ENCODE results near the gene METTL25. TPM values are rescaled to one million over a fixed set of nuclear protein-coding genes. Genes with fewer than 3 reads are reported as not detected.

The METTL25 gene, protein sequence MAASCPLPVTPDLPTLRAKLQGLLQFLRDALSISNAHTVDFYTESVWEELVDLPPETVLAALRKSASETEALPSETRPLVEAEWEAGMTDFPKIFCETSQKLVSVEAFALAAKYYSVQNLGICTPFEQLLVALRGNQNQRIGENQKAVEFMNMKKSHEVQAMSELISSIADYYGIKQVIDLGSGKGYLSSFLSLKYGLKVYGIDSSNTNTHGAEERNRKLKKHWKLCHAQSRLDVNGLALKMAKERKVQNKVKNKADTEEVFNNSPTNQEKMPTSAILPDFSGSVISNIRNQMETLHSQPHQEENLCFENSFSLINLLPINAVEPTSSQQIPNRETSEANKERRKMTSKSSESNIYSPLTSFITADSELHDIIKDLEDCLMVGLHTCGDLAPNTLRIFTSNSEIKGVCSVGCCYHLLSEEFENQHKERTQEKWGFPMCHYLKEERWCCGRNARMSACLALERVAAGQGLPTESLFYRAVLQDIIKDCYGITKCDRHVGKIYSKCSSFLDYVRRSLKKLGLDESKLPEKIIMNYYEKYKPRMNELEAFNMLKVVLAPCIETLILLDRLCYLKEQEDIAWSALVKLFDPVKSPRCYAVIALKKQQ
- total RNA-seq = 1 to 10 TPM; 5.0 to 7.1 TPM

DNA sequence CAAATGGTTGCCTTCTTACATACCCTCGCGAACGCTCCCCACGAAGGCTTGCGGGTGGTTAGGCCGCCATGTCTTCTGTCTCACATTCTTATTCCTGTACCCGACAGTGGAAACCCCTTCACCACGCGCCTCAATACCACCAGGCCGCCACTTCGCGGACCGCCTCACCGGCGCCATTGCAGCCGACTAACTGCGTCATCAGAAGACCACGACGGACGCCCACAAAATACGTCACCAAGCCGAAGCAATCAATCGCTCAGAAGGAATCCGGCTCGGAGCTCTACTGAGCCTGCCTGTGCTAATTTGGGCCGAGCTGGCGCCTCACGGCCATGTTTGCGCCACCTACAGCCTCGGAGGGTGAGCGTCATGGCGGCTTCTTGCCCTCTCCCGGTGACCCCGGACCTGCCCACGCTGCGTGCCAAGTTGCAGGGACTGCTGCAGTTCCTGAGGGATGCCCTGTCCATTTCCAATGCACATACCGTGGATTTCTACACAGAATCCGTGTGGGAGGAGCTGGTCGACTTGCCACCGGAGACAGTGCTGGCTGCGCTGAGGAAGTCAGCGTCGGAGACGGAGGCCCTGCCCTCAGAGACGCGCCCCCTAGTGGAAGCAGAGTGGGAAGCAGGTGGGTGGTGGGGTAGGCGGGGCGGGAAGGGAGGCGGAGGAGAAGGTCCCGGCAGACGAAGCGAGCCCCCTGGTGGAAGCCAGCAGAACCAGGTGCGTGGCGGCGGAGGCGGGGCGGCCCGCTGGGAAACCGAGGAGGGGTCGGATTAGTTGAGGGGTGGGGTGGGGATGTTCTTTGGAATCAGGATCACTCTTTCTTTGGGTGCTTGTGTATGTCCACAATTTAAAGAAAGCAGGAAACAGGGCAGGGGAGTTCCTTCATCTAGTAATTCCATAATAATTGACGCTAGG is at the start of gene METTL25, which contains the start of gene CCDC59:
Gene METTL25 (plus strand): TSS at position 330 of the 915 bp plus-strand sequence. CDS start 37 bp downstream, at position 367.
Gene CCDC59 (minus strand): TSS at position 188 of the 915 bp plus-strand sequence. CDS start 11 bp downstream, at position 177.
- H3K4me3 Mint-ChIP-seq = peak within 1 kb of the TSS; percentile 100
- no peaks in the 10 kb centered on the region for H3K9me3 Mint-ChIP-seq (ENCODE audit: low read depth)
- peaks cover 37% of the 10 kb centered on the region for H3K36me3 Mint-ChIP-seq
- H3K27me3 Mint-ChIP-seq = no peaks in the 10 kb centered on the region
- CTCF ChIA-PET = interaction anchor here (0.7 to 2.1 kb wide), 12 partner anchors 8 to 327 kb away, joined by 3 to 7 read pairs (median 4); no protein-coding TSS in a partner anchor
- peaks cover 47% of the 10 kb centered on the region for H3K4me1 Mint-ChIP-seq
- ATAC-seq = peak; percentile 94
- peak; percentile 98 for DNase-seq
- peak within 1 kb of the TSS; percentile 100 for H3K27ac Mint-ChIP-seq

GRCh38 chr12:82314406-82314892 is 43.9 kb upstream of the METTL25 start:
- CTCF ChIA-PET = no interaction called here
- H3K9me3 Mint-ChIP-seq (ENCODE audit: low read depth) = peaks cover 2% of the 10 kb centered on the region
- H3K4me3 Mint-ChIP-seq = no peak overlapping the region
- H3K4me1 Mint-ChIP-seq = no peaks in the 10 kb centered on the region
- H3K27me3 Mint-ChIP-seq = peaks cover 2% of the 10 kb centered on the region
- ATAC-seq = no peak
- no peak for DNase-seq
- H3K36me3 Mint-ChIP-seq = no peaks in the 10 kb centered on the region
- H3K27ac Mint-ChIP-seq = no peak overlapping the region

DNA sequence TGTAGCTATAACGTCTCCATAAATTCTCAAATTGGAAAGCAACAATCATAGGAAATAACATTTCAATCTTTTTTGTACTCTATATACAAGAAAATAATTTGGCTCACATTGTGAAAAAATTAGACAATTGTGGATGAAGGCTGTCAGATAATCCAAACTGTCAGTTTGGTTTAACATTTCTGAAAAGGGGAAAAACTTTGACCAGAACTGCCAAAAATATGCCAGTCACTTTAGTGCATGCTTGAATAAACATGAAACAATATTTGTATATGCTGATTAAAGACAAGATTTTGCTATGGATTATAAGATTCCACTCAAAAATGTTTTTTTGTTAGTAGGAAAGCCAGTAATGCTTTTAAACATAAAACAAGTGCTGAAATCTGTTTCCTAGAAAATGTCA is 39.1 kb upstream of the METTL25 start:
- Mint-ChIP-seq H3K27me3 (peaks cover 2% of the 10 kb centered on the region), H3K36me3 (no peaks in the 10 kb centered on the region), H3K4me3 (no peak overlapping the region), H3K9me3 (ENCODE audit: low read depth) (no peaks in the 10 kb centered on the region), H3K27ac (no peak overlapping the region), H3K4me1 (no peaks in the 10 kb centered on the region)
- CTCF ChIA-PET = no interaction called here
- ATAC-seq (no peak), DNase-seq (no peak)

DNA sequence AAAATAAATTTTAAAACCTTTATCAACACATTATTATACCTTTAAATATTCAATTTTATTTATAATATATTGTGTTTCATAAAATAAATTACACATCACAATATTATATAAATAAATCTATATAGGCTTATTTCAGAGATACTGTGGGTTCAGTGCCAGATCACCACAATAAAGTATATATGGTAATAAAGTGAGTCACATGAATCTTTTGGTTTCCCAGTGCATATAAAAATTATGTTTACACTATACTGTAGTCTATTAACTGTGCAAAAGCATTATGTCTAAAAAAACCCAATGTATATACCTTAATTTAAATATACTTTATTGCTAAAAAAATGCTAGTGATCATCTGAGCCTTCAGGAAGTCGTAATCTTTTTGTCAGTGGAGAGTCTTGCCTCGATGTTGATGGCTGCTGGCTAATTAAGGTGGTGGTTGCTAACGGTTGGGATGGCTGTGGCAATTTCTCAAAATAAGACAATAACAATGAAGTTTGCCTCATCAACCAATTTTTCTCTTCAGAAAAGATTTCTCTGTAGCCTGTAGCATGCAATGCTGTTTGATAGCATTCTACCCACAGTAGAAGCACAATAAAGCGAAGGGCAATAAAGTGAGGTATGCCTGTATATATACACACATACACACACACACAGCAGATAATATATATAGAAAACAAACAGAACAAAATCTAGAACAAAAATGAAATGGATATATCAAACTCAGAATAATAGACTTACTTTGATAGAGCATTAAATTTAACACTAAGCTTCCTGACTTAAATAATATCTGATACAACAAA is 32.6 kb upstream of the METTL25 start:
- no peaks in the 10 kb centered on the region for H3K9me3 Mint-ChIP-seq (ENCODE audit: low read depth)
- ATAC-seq (no peak), DNase-seq (no peak)
- no peak overlapping the region for H3K4me3 Mint-ChIP-seq
- no peaks in the 10 kb centered on the region for H3K36me3 Mint-ChIP-seq
- CTCF ChIA-PET = no interaction called here
- no peaks in the 10 kb centered on the region for H3K27me3 Mint-ChIP-seq
- H3K27ac Mint-ChIP-seq = no peak overlapping the region
- no peaks in the 10 kb centered on the region for H3K4me1 Mint-ChIP-seq

DNA sequence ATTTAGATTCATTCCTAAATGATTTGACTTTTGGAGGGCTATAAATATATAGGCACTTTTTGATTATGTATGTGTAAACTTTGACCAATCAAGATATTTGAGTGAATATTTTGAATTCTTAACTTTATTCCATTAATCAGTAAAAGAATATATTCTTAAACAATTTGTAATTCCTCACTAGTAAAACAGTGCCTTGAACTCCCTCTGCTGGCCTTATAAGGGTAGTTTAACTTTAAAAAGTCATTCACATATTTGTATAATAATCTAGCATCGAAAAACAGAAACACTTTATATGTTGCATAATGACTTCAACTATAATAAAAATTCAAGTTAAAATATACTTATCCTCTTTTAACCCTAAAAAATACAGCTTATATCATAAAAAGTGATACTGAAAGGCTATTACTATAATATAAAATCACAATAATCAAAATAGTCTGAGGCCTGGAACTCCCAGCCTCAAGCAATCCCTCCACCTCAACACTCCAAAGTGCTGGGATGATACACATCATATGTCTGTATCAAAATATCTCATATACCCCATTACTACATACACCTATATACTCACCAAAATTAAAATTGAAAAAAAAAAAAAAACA is 31.3 kb upstream of the METTL25 start:
- Mint-ChIP-seq H3K27ac (no peak overlapping the region), H3K9me3 (ENCODE audit: low read depth) (no peaks in the 10 kb centered on the region), H3K4me3 (no peak overlapping the region), H3K27me3 (no peaks in the 10 kb centered on the region), H3K36me3 (no peaks in the 10 kb centered on the region), H3K4me1 (no peaks in the 10 kb centered on the region)
- ATAC-seq (no peak), DNase-seq (no peak)
- CTCF ChIA-PET = no interaction called here

GRCh38 chr12:82327861-82328260 is 30.5 kb upstream of the METTL25 start:
- no peak for ATAC-seq
- H3K36me3 Mint-ChIP-seq = no peaks in the 10 kb centered on the region
- H3K4me3 Mint-ChIP-seq = no peak overlapping the region
- no peak overlapping the region for H3K27ac Mint-ChIP-seq
- no peaks in the 10 kb centered on the region for H3K27me3 Mint-ChIP-seq
- H3K4me1 Mint-ChIP-seq = no peaks in the 10 kb centered on the region
- no peaks in the 10 kb centered on the region for H3K9me3 Mint-ChIP-seq (ENCODE audit: low read depth)
- no peak for DNase-seq
- CTCF ChIA-PET = no interaction called here

- CTCF ChIA-PET = no interaction called here
- Mint-ChIP-seq H3K4me1 (no peaks in the 10 kb centered on the region), H3K36me3 (no peaks in the 10 kb centered on the region), H3K27me3 (peaks cover 5% of the 10 kb centered on the region), H3K27ac (no peak overlapping the region), H3K9me3 (ENCODE audit: low read depth) (no peaks in the 10 kb centered on the region), H3K4me3 (no peak overlapping the region)
- DNase-seq = no peak
- ATAC-seq = no peak
Measured at GRCh38 chr12:82329508-82329907, 28.8 kb upstream of the METTL25 start.

DNA sequence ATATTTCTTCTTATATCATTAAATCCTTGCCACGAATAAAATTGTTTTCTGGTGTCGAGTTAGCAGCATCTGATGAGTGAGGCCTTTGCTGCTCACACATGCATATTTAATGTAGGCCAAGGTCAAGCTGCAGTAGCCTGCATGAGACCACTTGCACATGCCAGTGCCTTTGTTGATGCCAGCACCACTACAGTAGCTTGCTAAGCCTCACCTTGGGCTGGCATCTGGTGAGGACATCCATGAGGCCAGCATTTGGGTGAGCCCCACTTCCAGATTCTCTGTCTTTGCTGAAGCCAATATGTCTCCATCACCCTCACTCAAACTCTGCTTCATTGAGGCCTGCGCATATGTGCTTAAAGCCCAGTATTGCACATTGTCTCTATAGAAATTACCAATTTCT is 8.2 kb upstream of the METTL25 start:
- Mint-ChIP-seq H3K27me3 (no peaks in the 10 kb centered on the region), H3K9me3 (ENCODE audit: low read depth) (no peaks in the 10 kb centered on the region), H3K4me3 (no peak overlapping the region), H3K36me3 (peaks cover 20% of the 10 kb centered on the region), H3K27ac (no peak overlapping the region), H3K4me1 (peaks cover 5% of the 10 kb centered on the region)
- no peak for DNase-seq
- no peak for ATAC-seq
- CTCF ChIA-PET = interaction anchor here (0.9 to 1.4 kb wide), 2 partner anchors 8 to 10 kb away, joined by 3 to 7 read pairs; partner anchors contain the start of genes CCDC59 and METTL25

DNA sequence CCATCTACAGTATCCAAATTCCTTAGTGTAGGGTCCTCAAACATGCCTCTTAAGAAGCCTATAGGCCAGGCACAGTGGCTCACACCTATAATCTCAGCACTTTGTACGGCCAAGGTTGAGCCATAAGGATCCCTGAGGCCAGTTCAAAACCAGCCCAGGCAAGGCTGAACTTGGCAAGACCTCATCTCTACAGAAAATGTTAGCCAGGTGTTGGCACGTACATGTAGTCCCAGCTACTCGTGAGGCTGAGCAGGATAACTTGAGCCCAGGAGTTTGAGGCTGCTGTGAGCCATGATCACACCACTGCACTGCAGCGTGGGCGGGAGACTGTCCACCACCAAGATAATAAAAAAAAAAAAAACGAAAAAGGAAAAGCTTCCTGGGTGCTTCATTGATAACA is 6.9 kb upstream of the METTL25 start:
- Mint-ChIP-seq H3K27ac (no peak overlapping the region), H3K36me3 (peaks cover 30% of the 10 kb centered on the region), H3K9me3 (ENCODE audit: low read depth) (no peaks in the 10 kb centered on the region), H3K27me3 (no peaks in the 10 kb centered on the region), H3K4me1 (peaks cover 17% of the 10 kb centered on the region), H3K4me3 (no peak overlapping the region)
- CTCF ChIA-PET = no interaction called here
- DNase-seq = no peak
- no peak for ATAC-seq

- Mint-ChIP-seq H3K36me3 (peaks cover 42% of the 10 kb centered on the region), H3K4me1 (peaks cover 47% of the 10 kb centered on the region), H3K27ac (peak overlapping the region; percentile 100), H3K27me3 (no peaks in the 10 kb centered on the region), H3K4me3 (peak overlapping the region; percentile 100), H3K9me3 (ENCODE audit: low read depth) (no peaks in the 10 kb centered on the region)
- CTCF ChIA-PET = interaction anchor here (1.0 to 2.1 kb wide), 4 partner anchors 9 to 328 kb away, joined by 3 to 7 read pairs (median 5); no protein-coding TSS in a partner anchor
- no peak for DNase-seq
- no peak for ATAC-seq
Measured at GRCh38 chr12:82357340-82357739, 989 bp upstream of the METTL25 start.

DNA sequence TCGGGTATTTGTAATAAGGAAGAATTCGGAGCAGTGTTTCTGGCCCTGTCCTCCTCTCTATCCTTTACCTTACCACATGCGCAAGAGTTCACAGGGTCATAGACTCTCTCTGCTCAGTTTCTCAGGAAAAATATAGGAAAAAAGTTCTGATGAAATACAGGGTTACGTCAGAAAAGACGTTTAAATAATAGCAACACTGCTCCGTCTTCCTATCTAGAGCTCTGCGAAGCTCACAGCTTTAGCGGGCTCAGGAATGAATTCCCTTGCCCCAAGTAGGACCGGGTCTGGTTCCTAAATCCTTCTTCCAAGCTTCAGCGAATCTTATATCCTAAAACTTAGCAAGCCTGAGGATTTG is 507 bp upstream of the METTL25 start:
- CTCF ChIA-PET = interaction anchor here (0.7 to 2.1 kb wide), 12 partner anchors 8 to 328 kb away, joined by 3 to 7 read pairs (median 4); no protein-coding TSS in a partner anchor
- Mint-ChIP-seq H3K4me3 (peak overlapping the region; percentile 100), H3K36me3 (peaks cover 42% of the 10 kb centered on the region), H3K9me3 (ENCODE audit: low read depth) (no peaks in the 10 kb centered on the region), H3K27ac (peak overlapping the region; percentile 100), H3K27me3 (no peaks in the 10 kb centered on the region), H3K4me1 (peaks cover 47% of the 10 kb centered on the region)
- ATAC-seq (no peak), DNase-seq (no peak)

DNA sequence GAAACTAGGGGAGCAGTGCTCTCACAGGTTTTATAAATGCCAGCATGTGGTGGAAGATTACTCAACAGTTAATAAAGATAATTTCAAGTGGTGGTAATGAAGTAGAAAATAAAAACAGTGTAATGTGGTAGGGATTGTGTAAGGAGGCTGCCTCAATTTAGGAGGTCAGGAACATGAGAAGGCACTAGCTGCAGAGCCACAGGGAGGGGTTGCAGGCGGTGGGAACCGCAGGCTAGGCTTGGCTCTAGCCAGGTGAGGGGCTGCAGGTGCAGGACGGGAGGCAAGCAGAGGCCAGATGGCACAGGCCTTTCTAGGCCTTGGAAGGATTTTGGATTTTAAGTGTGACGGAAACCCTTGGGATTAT is 768 bp downstream of the METTL25 start:
- CTCF ChIA-PET = interaction anchor here (1.2 to 2.1 kb wide), 3 partner anchors 11 to 26 kb away, joined by 5 to 7 read pairs (median 5); no protein-coding TSS in a partner anchor
- Mint-ChIP-seq H3K36me3 (peaks cover 31% of the 10 kb centered on the region), H3K27me3 (no peaks in the 10 kb centered on the region), H3K9me3 (ENCODE audit: low read depth) (no peaks in the 10 kb centered on the region), H3K4me1 (peaks cover 46% of the 10 kb centered on the region), H3K27ac (peak overlapping the region; percentile 100), H3K4me3 (peak overlapping the region; percentile 100)
- no peak for ATAC-seq
- no peak for DNase-seq

Measured in activated CD8-positive, alpha-beta memory T cell treated with anti-CD3 and anti-CD28 coated beads, Interleukin-2, amount 10 ng/mL, durations not matched to agents 7 days and 5 days (primary cell).